ENCODE data around the gene TTC24. TPM values are rescaled to one million over a fixed set of nuclear protein-coding genes. Genes with fewer than 3 reads are reported as not detected.

The TTC24 gene
- total RNA-seq, 1 experiment from 2014 or later: not detected

DNA sequence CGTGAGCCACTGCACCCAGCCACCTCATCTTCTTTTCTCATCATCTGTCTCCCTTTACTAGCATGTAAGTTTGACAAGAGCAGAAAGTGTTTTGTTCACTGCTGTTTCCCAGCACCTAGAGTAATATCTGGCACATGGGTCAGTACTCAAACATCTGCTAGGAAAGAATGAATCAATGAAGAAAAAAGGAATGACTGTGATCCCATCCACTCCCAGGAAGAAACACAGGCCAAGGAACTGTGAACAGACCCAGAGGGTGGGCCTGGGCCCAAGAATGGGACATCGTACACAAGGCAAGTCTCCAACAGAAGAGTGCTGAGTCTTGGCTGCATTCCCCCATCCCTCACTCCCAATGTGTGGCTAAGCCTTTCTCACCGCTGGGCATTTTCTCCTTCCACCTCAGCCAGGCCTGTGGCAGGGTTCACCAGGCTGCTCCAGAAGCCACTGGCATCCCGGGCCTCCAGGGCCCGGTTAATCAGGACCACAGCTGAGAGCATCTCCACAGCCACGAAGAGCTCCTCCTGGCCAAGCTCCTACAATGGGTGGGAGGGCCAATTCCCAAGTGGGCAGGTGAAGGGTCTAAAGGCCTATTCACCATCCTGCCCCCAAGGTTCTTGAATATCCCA, 25.6 kb upstream of the TTC24 start:
- Mint-ChIP-seq H3K27me3 (ENCODE audit: unreplicated experiment) (no peaks in the 10 kb centered on the region), H3K4me3 (ENCODE audit: low read depth, unreplicated experiment) (no peak overlapping the region), H3K9me3 (ENCODE audit: low read depth, unreplicated experiment) (no peaks in the 10 kb centered on the region), H3K4me1 (ENCODE audit: low read depth, unreplicated experiment) (peaks cover 19% of the 10 kb centered on the region), H3K36me3 (ENCODE audit: insufficient read depth, unreplicated experiment) (peaks cover 20% of the 10 kb centered on the region), H3K27ac (ENCODE audit: unreplicated experiment) (no peak overlapping the region)
- DNase-seq: no peak
- BruUV-seq (replicated peaks): TSS peak; percentile 11
- CTCF ChIA-PET: no interaction called here
- intact Hi-C loops (cut with micrococcal nuclease; ENCODE audit: unreplicated experiment): no loop called here
- no peak for TF ChIP-seq CTCF (IDR thresholded peaks at IDR 0.05; ENCODE audit: unreplicated experiment)

- BruUV-seq (replicated peaks): no TSS peak
- H3K36me3 Mint-ChIP-seq (ENCODE audit: insufficient read depth, unreplicated experiment): peaks cover 20% of the 10 kb centered on the region
- CTCF ChIA-PET: interaction anchor here (0.8 kb wide), 1 partner anchor 23 kb away, joined by 3 read pairs; no protein-coding TSS in a partner anchor
- no peak overlapping the region for H3K4me3 Mint-ChIP-seq (ENCODE audit: low read depth, unreplicated experiment)
- H3K27me3 Mint-ChIP-seq (ENCODE audit: unreplicated experiment): no peaks in the 10 kb centered on the region
- no peak overlapping the region for H3K27ac Mint-ChIP-seq (ENCODE audit: unreplicated experiment)
- peaks cover 19% of the 10 kb centered on the region for H3K4me1 Mint-ChIP-seq (ENCODE audit: low read depth, unreplicated experiment)
- no peaks in the 10 kb centered on the region for H3K9me3 Mint-ChIP-seq (ENCODE audit: low read depth, unreplicated experiment)
- DNase-seq: no peak
- no peak for TF ChIP-seq CTCF (IDR thresholded peaks at IDR 0.05; ENCODE audit: unreplicated experiment)
- intact Hi-C loops (cut with micrococcal nuclease; ENCODE audit: unreplicated experiment): no loop called here
These were observed 24.6 kb upstream of the TTC24 start for GRCh38 chr1:156554971-156555370.

GRCh38 chr1:156555715-156556114, 23.8 kb upstream of the TTC24 start:
- H3K4me1 Mint-ChIP-seq (ENCODE audit: low read depth, unreplicated experiment): peaks cover 19% of the 10 kb centered on the region
- CTCF ChIA-PET: interaction anchor here (0.8 kb wide), 1 partner anchor 23 kb away, joined by 3 read pairs; no protein-coding TSS in a partner anchor
- no peak overlapping the region for H3K27ac Mint-ChIP-seq (ENCODE audit: unreplicated experiment)
- H3K9me3 Mint-ChIP-seq (ENCODE audit: low read depth, unreplicated experiment): no peaks in the 10 kb centered on the region
- DNase-seq: no peak
- no peaks in the 10 kb centered on the region for H3K27me3 Mint-ChIP-seq (ENCODE audit: unreplicated experiment)
- intact Hi-C loops (cut with micrococcal nuclease; ENCODE audit: unreplicated experiment): no loop called here
- H3K4me3 Mint-ChIP-seq (ENCODE audit: low read depth, unreplicated experiment): no peak overlapping the region
- no TSS peak for BruUV-seq (replicated peaks)
- no peak for TF ChIP-seq CTCF (IDR thresholded peaks at IDR 0.05; ENCODE audit: unreplicated experiment)
- H3K36me3 Mint-ChIP-seq (ENCODE audit: insufficient read depth, unreplicated experiment): peaks cover 20% of the 10 kb centered on the region

- no peak for TF ChIP-seq CTCF (IDR thresholded peaks at IDR 0.05; ENCODE audit: unreplicated experiment)
- H3K4me3 Mint-ChIP-seq (ENCODE audit: low read depth, unreplicated experiment): no peak overlapping the region
- CTCF ChIA-PET: no interaction called here
These were observed 23.2 kb upstream of the TTC24 start for GRCh38 chr1:156556354-156556753.

More at GRCh38 chr1:156556354-156556753, 23.2 kb upstream of the TTC24 start:
- no peak overlapping the region for H3K27ac Mint-ChIP-seq (ENCODE audit: unreplicated experiment)
- DNase-seq: no peak
- peaks cover 26% of the 10 kb centered on the region for H3K36me3 Mint-ChIP-seq (ENCODE audit: insufficient read depth, unreplicated experiment)
- no peaks in the 10 kb centered on the region for H3K27me3 Mint-ChIP-seq (ENCODE audit: unreplicated experiment)
- no peaks in the 10 kb centered on the region for H3K9me3 Mint-ChIP-seq (ENCODE audit: low read depth, unreplicated experiment)
- H3K4me1 Mint-ChIP-seq (ENCODE audit: low read depth, unreplicated experiment): peaks cover 19% of the 10 kb centered on the region
- intact Hi-C loops (cut with micrococcal nuclease; ENCODE audit: unreplicated experiment): no loop called here
- no TSS peak for BruUV-seq (replicated peaks)

Data from Calu3 (cell line).